HG03460 (cell line): ENCODE measurements around the gene ANXA11.
"Not testable (repeated sequence)": the region's sequence is repeated elsewhere in the genome, so short reads cannot be mapped to it uniquely, and the experiment has no call there.

Experiments used
- ATAC-seq: cut with Tn5 transposase; IDR thresholded peaks from one replicate; pipeline ENCODE4 v1.9.1; 2021; ENCODE audit not compliant: unreplicated experiment

Gene ANXA11

GRCh38 chr10:80210259-80210658 lies 4.9 kb upstream of the ANXA11 start:
- ATAC-seq: no peak

GRCh38 chr10:80207768-80208370 lies 2.5 kb upstream of the ANXA11 start:
- no peak for ATAC-seq

- ATAC-seq: no peak
Measured at GRCh38 chr10:80206277-80206655, 929 bp upstream of the ANXA11 start.

- ATAC-seq: peak; percentile 30
Measured at GRCh38 chr10:80204677-80205476, 460 bp downstream of the ANXA11 start.

- ATAC-seq: peak; percentile 0
Measured at GRCh38 chr10:80203835-80204676, 1.3 kb downstream of the ANXA11 start.

GRCh38 chr10:80202934-80203834 lies 2.2 kb downstream of the ANXA11 start:
- ATAC-seq: peak; percentile 50

GRCh38 chr10:80202530-80202929 lies 2.8 kb downstream of the ANXA11 start:
- ATAC-seq: not testable (repeated sequence)

GRCh38 chr10:80201608-80202141 lies 3.7 kb downstream of the ANXA11 start:
- ATAC-seq: no peak

- ATAC-seq: no peak
Measured at GRCh38 chr10:80200687-80201086, 4.7 kb downstream of the ANXA11 start.

GRCh38 chr10:80200259-80200658 lies 5.1 kb downstream of the ANXA11 start:
- no peak for ATAC-seq

- ATAC-seq: no peak
Measured at GRCh38 chr10:80199828-80200227, 5.5 kb downstream of the ANXA11 start.

GRCh38 chr10:80197972-80198916 lies 7.1 kb downstream of the ANXA11 start:
- no peak for ATAC-seq

- peak; percentile 1 for ATAC-seq
Measured at GRCh38 chr10:80196950-80197315, 8.4 kb downstream of the ANXA11 start.

GRCh38 chr10:80196270-80196949 lies 8.9 kb downstream of the ANXA11 start:
- peak; percentile 89 for ATAC-seq

- ATAC-seq: no peak
Measured at GRCh38 chr10:80195046-80195574, 10.2 kb downstream of the ANXA11 start.

- ATAC-seq: no peak
Measured at GRCh38 chr10:80194373-80195045, 10.8 kb downstream of the ANXA11 start.

GRCh38 chr10:80192553-80192952 lies 12.8 kb downstream of the ANXA11 start:
- no peak for ATAC-seq
